DND-41 (cell line): ENCODE data around the gene SORBS1.

Source experiments
- EZH2 ChIP-seq: IDR thresholded peaks from 3 replicates; pipeline ENCODE4 v1.6.1; 2012; ENCODE audit warnings: borderline replicate concordance, low read depth, mild to moderate bottlenecking, moderate library complexity, low read length, inconsistent platforms; ENCODE audit not compliant: severe bottlenecking
- TF ChIP-seq, protein P1 (sequence below): IDR thresholded peaks from 2 replicates; pipeline ENCODE4 v1.5.1; 2012; ENCODE audit warnings: borderline replicate concordance, low read length, moderate library complexity, mild to moderate bottlenecking; ENCODE audit not compliant: poor library complexity, severe bottlenecking; ENCODE audit errors: extremely low read depth

DNA sequence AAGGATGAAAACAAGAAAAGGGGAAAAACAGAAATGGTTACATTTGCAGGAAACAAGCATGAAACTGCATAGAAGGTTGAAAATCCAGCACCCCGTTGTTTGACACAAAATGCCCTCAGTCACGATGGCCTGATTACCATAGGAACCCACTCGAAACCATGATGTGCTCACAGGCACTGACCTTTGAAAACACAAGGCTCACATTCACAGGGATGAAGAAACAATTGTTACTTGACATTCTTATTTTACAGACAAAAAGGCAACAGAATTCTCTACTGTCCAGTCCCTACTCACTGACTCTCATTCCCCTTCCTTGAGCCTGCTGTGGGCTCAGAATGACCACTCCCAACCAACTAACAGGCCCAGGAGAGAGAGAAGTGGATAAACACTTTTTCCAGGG, 138.9 kb downstream of the SORBS1 start:
- no peak for TF ChIP-seq EZH2
- TF ChIP-seq, protein P1, sequence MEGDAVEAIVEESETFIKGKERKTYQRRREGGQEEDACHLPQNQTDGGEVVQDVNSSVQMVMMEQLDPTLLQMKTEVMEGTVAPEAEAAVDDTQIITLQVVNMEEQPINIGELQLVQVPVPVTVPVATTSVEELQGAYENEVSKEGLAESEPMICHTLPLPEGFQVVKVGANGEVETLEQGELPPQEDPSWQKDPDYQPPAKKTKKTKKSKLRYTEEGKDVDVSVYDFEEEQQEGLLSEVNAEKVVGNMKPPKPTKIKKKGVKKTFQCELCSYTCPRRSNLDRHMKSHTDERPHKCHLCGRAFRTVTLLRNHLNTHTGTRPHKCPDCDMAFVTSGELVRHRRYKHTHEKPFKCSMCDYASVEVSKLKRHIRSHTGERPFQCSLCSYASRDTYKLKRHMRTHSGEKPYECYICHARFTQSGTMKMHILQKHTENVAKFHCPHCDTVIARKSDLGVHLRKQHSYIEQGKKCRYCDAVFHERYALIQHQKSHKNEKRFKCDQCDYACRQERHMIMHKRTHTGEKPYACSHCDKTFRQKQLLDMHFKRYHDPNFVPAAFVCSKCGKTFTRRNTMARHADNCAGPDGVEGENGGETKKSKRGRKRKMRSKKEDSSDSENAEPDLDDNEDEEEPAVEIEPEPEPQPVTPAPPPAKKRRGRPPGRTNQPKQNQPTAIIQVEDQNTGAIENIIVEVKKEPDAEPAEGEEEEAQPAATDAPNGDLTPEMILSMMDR, result no peak
